G401 (cell line): ENCODE measurements around the gene NKAIN1. TPM values are rescaled to one million over a fixed set of nuclear protein-coding genes. Genes with fewer than 3 reads are reported as not detected.
"Not testable (repeated sequence)": the region's sequence is repeated elsewhere in the genome, so short reads cannot be mapped to it uniquely, and the experiment has no call there.

Source experiments
- DNase-seq: peaks from one replicate; pipeline ENCODE4 v3.0.0-alpha.2; 2015; ENCODE audit warnings: low spot score
- in situ Hi-C: cut with HindIII; loops from 2 replicates; pipeline ENCODE4 v1.10.0; 2016; ENCODE audit warnings: low sequenced_read_pairs, mixed read lengths
- total RNA-seq: library from RNA; depleted of rRNA; stranded (reverse); fragments of >200 nt; shearing (Covaris generic); gene quantifications from 2 replicates; pipeline ENCODE4 v1.2.3, GENCODE V29; 2014

Gene NKAIN1
- total RNA-seq, 1 experiment from 2014 or later: 3.6 TPM

DNA sequence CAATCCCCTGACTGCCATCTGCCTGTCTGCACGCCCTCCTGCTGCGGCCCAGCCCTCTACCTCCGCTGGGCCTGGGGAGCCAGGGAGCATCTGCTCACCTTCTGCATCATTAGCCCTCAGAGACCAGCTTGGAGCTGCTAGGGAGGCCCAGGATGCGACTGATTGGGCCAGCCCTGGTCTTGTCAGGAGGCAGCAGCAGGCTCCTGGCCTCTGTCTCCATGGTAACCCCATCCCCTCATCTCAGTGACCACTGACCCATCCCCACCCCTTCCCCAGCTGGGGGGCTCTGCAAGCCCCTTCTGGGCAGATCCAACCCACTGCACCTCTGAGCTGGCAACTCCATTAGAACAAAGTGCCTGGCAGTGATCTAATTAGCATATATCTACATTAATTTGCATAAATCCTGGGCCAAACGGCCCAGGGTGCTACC, 37.7 kb downstream of the NKAIN1 start:
- in situ Hi-C loops: no loop called here
- peak; percentile 59 for DNase-seq

DNA sequence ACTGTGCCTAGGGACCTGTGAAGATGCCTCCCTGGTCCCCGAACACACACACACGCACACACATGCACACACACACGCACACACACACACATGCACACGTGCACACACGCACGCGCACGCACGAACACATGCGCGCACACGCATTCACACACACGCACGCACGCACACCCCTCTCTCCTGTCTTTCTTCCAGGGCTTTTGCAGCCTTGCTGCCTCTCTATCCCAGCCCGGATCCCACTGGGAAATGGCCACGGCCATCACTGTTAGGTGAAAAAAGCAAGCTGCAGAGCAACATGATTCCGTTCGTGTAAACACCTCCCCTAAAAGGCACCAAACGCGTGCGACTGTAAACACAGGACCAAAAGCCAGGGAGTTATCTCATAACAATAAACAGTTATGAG, 39.7 kb downstream of the NKAIN1 start:
- in situ Hi-C loops: no loop called here
- DNase-seq: no peak

DNA sequence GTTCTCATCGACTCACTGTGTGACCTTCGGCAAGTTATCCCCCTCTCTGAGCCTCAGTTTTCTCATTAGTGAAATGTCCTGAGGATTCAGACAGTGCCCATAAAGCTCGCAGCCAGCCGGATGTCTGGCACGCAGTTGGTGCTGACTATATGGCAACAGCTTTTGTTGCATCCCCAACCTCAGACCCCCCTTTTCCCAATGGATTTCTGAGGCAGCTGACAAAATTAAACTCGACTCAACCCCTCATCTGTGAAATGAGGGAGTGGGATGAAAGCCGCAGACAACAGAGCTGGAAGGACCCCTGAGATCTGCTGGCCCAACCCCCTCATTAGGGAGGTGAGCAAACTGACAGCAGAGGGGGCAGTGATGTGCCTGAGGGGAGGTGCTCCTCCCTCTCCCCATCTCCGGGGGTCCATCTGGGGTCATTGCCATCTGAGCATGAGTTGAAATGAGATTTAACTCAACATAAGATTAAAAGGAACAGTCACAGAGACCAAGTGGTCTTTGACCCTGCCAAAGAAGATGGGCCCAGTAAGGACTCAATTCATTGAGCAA, 40.4 kb downstream of the NKAIN1 start:
- in situ Hi-C loops: no loop called here
- no peak for DNase-seq

DNA sequence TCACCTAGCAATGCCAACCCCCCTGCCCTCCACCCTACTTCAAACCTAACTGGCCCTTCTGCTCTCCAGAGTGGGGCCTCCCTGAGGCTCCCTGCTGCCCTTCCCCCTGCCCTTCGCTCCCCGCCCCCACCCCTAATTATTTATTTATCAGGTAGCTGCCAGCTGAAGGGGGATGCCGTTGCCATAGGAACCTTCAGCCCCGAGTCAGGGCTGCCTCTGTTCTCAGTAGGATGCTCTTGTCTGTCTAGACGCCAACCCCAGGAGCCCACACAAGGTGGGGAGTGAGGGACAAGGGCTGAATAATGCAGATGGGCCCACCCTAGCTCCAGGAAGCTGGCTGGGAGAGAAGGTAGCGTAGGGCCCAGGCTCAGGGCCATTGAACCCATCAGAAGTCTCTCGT, 41.1 kb downstream of the NKAIN1 start:
- in situ Hi-C loops: no loop called here

DNA sequence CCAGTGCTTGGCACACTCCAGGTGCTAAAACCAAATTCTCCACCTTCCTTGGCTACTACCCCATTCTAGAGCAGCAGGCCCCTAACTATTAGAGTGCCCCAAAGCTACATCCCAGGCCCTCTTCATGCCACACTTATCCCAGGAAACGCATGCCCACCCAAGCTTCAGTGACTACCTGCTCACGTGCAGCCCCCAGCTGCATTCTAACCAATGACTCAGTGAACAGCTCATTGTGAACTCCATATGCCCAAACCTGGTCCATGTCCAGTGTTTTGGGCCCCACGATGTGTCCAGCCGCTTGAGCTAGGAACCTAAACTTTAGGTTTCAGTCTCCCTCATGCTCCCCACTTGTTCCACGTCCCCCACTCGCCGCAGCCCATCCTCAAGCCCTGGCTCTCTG, 41.5 kb downstream of the NKAIN1 start:
- in situ Hi-C loops: no loop called here
- DNase-seq: no peak

More for the DNA sequence above, 41.1 kb downstream of the NKAIN1 start:
- no peak for DNase-seq

DNA sequence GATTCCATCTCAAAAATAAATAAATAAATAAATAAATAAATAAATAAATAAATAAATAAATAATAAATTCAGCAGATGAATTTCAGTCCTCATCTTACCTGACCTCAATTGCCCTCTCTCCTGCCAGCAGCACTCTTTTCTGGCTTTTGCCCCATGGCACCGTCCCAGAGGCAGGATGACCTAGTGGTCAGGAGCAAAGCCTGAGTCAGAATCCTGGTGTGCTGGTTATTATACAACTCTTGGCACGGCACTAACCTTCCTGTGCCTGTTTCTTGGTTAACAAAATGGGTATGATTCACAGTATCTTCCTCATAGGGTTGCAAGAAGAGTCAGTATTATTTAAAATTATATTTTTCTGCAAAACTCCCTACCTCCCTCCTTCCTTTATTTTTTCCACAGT, 43.0 kb downstream of the NKAIN1 start:
- peak; percentile 51 for DNase-seq
- in situ Hi-C loops: no loop called here

DNA sequence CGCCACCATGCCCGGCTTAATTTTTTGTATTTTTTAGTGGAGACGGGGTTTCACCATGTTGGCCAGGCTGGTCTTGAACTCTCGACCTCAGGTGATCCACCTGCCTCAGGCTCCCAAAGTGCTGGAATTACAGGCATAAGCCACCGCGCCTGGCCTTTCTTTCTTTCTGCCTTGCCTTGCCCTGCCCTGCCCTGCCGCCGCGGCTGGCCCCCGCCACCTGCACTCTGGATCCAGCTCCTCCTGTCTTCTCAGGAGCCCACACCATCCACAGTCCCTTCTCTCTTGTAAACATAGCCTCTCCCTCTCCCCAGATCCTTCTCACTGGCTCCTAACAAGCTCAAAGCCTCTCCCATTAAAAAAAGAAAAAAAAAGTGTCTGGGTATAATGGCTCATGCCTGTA, 44.4 kb downstream of the NKAIN1 start:
- DNase-seq, in situ Hi-C loops: not testable (repeated sequence)

DNA sequence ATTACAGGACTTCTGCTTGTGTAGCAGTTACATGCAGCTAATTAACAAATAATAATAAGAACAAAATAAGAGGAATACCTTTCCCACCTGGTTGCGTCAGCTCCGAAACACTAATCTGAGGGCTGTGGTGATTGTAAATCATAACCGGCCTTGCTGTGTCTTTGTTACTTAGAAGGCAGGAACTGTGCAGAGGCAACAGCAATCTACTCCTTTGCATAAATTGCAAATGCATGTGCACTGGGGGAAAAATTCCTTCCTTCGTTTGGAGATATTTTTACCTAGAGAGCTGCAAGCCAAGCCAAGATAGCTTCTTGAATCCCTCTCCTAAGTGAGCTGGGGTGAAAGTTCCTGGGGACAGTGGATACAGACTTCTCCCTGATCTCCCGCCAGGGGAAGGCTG, 46.0 kb downstream of the NKAIN1 start:
- in situ Hi-C loops: no loop called here
- no peak for DNase-seq

DNA sequence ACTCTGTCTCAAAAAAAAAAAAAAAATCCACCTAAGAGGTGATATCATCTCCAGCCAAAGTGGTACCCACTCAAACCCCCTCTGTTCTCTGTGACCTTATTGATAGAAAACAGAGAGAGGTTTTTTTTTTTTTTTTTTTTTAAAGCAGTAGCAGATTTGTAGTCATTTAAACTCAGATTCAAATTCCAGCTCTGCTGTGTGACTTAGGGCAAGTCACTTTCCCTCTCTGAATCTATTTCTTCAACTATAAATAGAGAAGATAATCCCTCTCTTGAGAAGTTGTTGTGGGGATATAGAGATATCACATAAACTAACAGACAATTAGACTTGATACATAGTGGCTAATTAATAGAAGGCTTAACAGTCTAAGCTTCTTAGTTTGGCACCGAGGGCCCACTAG, 48.4 kb downstream of the NKAIN1 start:
- in situ Hi-C loops: no loop called here
- DNase-seq: no peak

DNA sequence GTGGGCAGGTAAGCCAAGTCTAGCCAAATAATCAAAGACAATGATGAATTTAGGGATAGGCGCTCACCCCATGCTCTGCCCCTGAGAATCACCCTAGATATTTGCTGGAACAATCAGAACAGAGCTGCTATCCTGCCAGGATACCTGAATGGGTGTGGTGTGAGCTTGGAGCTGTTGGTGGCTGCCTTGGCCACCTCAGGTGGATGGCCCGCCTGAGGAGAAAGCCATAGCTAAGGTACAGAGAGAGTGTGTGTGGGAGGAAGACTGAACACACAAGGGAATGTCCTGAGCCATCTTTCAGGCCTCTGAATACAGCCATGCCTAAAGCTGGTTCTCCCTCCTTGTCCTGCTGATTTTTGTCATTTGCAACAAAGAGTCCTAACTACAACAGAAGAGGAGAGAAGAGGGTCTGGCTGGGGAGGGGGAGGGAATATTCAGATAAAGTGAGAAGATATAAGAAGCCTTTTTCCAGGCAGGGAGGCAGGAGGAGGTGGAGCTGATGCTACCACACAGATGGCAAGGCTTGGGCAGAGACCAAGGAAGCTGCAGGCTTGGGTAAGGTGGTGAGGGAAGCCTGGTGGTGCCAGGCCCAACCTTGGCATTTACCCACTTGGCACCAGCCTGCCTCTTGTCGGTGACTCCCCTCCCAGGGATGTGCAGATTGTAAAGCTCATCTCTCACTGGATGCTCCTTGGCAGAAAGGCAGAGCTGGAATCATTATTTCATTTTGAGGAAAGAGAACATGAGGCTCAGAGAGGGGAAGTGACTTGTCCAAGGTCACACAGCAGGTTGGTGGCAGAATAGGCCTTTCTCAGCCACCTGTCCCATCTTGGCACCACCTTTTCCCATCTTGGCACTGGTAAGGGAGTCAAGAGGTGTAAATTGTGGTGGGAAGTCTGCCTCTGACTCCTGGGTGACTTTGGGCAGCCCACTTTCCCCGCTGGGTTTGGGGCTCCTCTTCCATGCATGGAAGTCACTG, 49.7 kb downstream of the NKAIN1 start:
- DNase-seq: peak; percentile 96
- in situ Hi-C loops: no loop called here

DNA sequence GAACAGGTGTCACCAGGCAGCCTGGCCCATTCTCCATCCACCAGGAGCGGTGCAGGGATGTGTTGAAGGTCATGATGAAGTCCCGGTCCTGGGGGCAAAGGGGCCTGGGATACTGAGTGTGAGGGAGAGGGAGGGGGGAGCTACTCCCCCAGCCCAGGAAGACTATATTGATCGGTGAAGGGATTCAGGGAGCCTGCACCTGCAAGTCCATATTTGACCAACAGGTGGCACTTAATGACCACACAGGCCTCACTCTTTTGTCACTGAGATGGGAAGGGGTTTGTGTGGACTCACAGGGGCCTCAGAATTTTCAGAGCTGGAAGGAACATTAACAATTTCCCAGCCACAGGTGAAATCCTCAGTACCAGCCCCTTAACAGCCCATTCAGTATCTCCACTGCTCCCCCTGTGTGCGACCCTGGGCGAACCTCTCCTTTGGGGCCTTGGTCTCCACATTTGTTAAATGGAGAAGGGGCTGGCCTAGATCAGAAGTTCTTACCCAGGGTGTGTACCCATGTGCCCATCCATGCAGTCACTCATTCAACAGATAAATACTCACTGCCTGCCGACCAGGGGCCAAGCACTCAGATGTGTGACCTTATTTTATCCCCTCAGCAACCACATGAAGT, 55.6 kb downstream of the NKAIN1 start:
- peak; percentile 69 for DNase-seq
- in situ Hi-C loops: no loop called here

DNA sequence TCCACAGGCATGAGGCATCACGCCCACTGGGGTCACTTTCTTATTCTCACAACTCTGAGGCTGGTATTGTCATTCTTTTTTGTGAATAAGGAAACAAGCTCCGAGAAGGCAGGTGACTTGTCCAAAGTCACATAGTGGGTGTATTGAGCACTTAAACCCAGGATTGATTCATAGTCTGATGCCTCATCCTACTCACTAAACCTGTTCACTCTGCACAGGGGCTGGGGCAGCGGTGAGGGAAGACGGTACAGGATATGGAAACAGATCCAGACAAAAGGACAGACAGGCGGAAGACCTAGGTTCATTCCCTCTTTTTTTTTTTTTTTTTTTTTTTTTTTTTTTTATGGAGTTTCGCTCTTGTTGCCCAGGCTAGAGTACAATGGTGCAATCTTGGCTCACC, 56.6 kb downstream of the NKAIN1 start:
- no peak for DNase-seq
- in situ Hi-C loops: no loop called here

DNA sequence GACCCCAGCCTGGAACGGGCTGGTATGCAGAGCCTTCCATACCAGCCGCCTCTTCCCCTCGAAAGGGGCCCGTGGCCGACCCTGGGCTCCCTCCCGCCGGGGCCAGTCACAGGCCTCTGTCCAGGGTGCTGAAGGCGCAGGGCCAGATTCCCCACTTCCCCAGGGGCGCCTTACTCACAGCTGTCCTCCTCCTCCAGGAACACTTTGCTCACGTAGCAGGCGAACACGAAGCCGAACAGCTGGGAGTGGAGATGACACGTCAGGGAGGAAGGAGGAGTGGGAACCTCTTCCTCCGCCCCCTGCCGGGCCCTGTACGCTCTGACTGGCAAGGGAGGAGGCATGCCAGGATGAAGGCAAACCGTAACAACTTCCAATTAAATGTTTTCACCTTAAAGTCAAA, 57.3 kb downstream of the NKAIN1 start:
- in situ Hi-C loops: no loop called here
- DNase-seq: no peak

DNA sequence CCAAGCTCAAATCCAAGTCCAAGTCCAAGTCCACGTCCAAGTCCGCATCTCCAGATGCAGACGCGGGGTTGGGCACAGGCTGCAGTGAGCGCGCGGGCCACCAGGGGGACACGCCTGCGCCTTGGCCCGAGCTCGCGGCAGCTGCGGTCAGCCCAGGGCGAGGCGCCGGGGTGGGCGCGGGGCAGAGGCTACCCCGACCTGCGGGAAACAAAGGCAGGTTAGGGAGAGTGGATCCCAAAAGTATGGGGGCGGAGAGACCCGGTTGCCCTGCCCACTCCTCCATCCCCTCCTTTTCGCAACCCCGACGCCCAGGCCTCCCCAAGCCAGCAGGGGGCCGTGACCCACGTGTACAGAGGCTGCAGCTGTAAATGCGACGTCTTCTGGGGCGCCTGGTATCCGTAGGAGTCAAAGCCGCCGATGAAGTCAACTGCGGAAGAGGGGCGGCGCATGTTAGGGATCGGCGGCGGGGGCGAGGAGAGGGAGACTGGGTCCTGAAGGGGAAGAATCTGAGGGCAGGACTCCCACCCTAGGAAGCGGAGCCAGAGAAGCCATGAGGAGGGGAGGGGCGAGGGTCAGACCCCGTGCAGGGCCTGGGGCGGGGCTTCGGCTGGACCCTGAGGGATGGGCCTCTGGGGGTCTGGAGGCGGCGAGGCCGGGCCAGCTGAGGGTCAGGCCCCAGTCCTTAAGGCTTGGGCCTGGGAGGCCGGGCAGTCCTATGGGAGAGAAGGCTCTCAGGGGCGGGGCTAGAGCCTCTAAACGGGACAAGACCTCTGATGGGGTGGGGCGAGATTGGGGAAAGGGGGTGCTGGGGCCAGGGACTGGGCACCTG, 58.0 kb downstream of the NKAIN1 start:
- no peak for DNase-seq
- in situ Hi-C loops: no loop called here

DNA sequence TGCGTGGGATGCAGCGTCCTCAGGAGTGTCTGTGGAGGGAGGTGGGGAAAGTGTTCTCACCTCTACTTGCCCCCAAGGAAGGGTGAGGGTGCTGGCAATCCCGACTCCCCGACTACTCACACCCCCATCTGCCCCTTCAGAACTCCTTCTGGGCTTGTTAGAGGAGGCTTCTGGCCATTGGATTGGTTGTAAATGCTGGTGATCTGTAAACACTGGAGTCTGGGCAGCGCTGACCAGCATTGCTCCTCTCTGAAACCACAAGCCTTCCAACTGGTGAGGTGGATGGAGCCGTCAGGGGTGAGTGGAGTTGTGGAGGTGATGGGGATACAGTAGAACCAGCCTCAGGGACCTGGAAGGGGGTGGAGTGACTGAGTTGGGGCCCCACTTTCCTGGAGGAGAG, 59.3 kb downstream of the NKAIN1 start:
- no peak for DNase-seq
- in situ Hi-C loops: no loop called here

DNA sequence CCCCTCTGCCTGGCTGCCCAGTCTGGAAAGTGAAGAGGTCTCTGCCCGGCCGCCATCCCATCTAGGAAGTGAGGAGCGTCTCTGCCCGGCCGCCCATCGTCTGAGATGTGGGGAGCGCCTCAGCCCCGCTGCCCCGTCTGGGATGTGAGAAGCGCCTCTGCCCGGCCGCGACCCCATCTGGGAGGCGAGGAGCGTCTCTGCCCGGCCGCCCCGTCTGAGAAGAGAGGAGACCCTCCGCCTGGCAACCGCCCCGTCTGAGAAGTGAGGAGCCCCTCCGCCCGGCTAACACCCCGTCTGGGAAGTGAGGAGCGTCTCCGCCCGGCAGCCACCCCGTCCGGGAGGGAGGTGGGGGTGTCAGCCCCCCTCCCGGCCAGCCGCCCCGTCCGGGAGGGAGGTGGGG, 63.4 kb downstream of the NKAIN1 start:
- DNase-seq, in situ Hi-C loops: not testable (repeated sequence)

DNA sequence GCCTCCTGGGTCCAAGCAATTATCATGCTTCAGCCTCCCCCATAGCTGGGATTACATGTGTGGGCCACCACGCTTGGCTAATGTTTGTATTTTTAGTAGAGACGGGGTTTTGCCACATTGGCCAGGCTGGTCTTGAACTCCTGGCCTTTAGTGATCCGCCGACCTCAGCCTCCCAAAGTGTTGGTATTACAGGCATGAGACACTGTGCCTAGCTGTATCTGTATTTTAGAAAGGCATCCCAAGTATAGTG, 69.3 kb downstream of the NKAIN1 start:
- in situ Hi-C loops: loop anchor here (25.0 kb wide), 1 partner anchor 158 kb away; no protein-coding TSS in a partner anchor
- DNase-seq: no peak

DNA sequence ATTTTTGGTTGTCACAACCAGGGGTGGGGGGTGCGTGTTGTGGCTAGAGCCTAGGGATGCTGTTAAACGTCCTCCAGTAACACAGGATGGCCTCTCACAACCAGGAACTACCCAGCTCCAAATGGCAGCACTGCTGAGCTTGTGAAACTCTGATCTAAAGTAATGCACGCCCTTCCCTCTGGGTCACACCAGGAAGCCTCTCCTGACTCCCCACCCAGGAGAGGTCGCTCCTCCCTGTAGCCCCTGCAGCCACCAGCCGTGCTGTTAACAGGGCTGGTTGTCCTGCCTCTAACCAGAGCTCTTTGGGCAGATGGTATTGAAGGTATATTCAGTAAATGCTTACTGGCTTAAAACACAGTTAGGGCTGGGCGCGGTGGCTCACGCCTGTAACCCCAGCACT, 73.2 kb downstream of the NKAIN1 start:
- DNase-seq: no peak
- in situ Hi-C loops: loop anchor here (25.0 kb wide), 1 partner anchor 154 kb away; no protein-coding TSS in a partner anchor

DNA sequence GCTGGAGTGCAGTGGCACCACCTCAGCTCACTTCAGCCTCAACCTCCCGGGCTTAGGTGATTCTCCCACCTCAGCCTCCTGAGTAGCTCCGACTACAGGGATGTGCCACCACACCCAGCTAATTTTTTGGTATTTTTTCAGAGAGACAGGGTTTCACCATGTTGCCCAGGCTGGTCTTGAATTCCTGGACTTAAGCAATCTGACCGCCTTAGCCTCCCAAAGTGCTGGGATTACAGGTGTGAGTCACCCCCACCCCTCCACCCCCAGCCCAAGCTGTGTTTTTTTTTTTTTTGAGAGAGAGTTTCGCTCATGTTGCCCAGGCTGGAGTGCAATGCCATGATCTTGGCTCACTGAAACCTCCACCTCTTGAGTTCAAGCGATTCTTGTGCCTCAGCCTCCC, 75.4 kb downstream of the NKAIN1 start:
- in situ Hi-C loops: loop anchor here (25.0 kb wide), 1 partner anchor 152 kb away; no protein-coding TSS in a partner anchor
- no peak for DNase-seq
